GM19452 (cell line): ENCODE measurements around the gene SLA2.
"Not testable (repeated sequence)": the region's sequence is repeated elsewhere in the genome, so short reads cannot be mapped to it uniquely, and the experiment has no call there.

Source experiments
- ATAC-seq: cut with Tn5 transposase; IDR thresholded peaks from one replicate; pipeline ENCODE4 v1.9.1; 2021; ENCODE audit not compliant: unreplicated experiment

Gene SLA2

GRCh38 chr20:36611625-36612024 lies 34.4 kb downstream of the SLA2 start:
- no peak for ATAC-seq

GRCh38 chr20:36608388-36608728 lies 37.6 kb downstream of the SLA2 start:
- not testable (repeated sequence) for ATAC-seq

DNA sequence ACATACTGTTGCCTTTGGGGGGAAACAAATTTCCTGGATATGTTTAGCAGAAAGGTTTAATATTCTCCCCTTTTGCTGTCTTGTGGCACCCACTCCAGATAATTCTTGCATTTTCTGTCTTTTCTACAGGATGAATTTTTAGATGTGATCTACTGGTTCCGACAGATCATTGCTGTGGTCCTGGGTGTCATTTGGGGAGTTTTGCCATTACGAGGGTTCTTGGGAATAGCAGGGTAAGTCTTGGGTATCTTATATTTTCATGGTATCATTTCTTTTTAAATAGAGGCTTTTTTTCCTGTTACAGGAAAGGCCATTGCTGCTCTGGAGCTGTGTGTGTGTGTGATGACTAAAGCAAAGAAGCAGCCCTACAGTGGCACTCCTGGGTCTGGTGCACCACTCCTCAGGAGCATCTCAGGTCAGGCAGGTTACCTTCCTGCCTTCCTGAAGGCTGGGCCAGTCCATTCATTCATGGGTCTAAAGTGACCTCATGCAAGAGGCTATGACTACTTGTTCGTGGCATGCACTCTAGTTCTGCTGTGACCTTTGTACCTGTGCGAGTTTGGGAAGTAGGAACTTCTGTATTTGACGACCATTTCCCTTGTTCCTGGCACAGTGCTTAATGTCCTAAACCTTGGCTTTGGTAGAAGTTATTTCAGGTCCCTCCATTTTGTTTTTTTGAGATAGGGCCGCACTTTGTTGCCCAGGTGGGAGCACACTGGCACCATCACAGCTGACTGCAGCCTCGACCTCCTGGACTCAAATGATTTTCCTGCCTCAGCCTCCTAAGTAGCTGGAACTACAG lies 38.2 kb downstream of the SLA2 start:
- no peak for ATAC-seq

- ATAC-seq, result no peak
Measured at GRCh38 chr20:36606158-36607066, 39.6 kb downstream of the SLA2 start.

DNA sequence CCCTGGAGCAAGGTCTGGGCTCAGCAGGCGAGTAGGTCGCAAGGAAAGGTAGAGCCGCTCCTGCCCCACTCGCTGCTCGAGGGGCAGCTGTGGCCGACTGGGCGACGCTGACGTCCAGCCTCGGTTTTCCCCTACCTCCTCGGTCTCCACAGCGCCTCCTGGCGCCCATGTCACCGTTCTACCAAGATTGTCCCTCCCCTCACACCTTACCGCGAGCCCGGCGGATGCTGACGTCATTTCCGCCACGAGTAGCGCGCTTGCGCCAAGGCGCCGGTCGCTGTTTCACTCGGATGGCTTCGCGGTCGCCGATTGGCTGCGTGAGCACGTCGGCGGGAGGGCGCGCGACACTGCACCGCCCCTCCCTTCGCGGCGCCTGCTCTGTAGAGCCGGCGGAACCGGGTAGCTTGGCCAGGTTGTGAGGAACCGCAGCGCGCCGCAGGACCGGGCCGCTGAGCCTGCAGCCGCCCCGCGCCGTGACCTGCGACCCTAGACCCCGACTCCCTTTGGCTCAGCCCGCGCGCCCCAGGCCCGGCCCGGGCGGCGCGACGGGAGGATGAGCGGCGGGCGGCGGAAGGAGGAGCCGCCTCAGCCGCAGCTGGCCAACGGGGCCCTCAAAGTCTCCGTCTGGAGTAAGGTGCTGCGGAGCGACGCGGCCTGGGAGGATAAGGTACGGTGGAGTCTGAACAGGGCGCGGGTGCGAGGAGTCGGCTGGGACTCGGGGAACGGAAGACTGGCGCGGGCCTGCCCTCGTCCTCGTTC lies 40.4 kb downstream of the SLA2 start, which contains the start of gene RAB5IF:
RAB5IF (plus strand) TSS at position 381 of the 759 bp plus-strand sequence; CDS start at position 554, 173 bp downstream.
- peak; percentile 74 for ATAC-seq

- peak; percentile 37 for ATAC-seq
Measured at GRCh38 chr20:36604952-36605398, 41.0 kb downstream of the SLA2 start.

- no peak for ATAC-seq
Measured at GRCh38 chr20:36601540-36601939, 44.5 kb downstream of the SLA2 start.

DNA sequence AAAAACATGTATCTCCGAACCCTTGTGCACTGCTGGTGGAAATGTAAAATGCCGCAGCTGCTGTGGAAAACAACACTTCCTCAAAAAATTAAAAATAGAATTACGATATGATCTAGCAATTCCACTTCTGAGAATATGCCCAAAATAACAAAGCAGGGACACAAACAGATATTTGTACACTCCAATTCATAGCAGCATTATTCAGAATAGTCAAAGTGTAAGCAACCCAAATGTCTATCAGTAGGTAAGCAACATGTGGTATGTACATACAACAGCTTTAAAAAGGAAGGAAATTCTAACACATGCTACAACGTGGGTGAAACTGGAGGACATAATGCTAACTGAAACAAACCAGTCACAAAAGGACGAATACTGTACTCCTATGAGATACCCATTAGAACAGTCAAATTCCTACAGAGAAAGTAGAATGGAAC lies 46.1 kb downstream of the SLA2 start:
- no peak for ATAC-seq

DNA sequence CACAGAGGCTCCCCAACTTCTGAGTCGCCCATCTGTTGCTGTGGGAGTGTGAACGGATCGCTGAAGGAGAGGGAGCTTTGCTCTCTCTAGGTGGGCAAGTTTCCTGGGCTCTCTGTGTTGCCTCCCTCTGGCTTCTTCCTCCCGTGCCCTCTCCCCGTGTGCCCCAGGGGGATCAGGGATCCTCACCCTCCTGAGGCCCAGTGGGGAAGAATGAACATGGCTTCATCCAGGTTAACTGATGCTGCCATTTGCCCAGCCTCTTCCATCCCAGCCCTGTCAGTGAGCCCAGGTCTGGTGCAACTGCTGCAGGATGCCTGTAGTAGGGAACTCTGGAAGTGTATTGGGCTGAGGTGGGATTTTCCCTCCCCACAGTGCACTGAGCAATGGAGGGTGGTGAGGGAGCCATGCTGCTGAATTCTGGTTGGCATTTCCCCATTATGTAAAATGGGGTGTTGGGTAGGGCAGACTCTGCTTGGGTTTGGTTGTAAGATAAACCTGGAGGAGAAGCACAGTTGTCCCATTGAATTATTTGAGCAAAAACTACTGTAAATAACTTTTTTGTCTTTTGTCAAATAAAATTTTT lies 52.6 kb downstream of the SLA2 start:
- ATAC-seq, result no peak

- no peak for ATAC-seq
Measured at GRCh38 chr20:36591854-36592641, 53.9 kb downstream of the SLA2 start.

DNA sequence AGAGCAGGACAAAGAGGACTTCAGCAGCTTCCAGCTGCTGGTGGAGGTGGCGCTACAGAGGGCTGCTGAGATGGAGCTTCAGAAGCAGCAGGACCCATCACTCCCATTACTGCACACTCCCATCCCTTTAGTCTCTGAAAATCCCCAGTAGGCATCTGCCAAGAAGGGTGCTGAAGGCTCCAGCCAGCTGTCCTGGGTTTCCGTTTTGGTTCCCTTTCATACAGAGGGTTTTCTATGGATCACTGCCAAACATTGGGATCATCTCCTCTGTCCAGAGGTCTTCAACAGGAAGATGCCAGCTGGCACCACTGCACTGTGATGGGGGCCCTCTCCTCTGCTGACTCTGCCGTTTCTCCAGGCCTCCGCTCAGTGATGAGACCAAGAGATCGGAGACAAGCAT lies 54.7 kb downstream of the SLA2 start:
- ATAC-seq, result no peak

- ATAC-seq, result no peak
Measured at GRCh38 chr20:36587388-36588070, 58.5 kb downstream of the SLA2 start.

DNA sequence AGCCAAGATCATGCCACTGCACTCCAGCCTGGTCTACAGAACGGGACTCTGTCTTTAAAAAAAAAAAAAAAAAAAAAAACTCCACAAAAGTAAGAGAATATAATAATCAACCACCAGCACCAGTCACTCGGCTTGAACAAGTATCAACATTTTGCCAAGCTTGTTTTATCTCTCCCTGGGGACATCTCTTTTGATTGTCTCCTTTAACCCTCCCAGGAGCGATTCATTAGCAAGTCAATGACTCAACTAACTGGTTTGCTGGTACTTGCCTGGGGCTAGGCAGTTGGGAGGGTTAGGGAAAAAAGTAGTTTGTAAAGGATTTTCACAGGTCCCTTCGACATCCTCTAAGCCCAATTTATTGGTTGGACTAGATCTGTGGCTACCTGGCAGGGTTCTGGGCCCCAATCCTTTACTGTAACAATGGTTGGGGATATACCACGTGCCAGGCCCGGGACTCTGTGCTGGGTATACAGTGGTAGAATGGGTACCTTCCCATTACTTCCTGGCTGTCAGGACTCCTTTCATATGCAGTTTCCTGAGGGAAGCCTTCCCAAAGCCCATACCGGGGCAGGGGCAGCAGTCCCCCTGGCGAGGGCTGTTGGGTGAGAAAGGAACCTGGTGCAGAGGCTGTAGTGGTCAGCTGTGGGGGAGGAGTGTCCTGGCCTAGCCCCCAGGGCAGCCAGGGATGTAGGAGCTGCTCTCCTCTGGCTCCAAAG lies 60.4 kb downstream of the SLA2 start:
- ATAC-seq, result no peak

GRCh38 chr20:36584018-36584481 lies 61.9 kb downstream of the SLA2 start:
- ATAC-seq, result no peak

- ATAC-seq, result no peak
Measured at GRCh38 chr20:36582821-36583220, 63.2 kb downstream of the SLA2 start.

DNA sequence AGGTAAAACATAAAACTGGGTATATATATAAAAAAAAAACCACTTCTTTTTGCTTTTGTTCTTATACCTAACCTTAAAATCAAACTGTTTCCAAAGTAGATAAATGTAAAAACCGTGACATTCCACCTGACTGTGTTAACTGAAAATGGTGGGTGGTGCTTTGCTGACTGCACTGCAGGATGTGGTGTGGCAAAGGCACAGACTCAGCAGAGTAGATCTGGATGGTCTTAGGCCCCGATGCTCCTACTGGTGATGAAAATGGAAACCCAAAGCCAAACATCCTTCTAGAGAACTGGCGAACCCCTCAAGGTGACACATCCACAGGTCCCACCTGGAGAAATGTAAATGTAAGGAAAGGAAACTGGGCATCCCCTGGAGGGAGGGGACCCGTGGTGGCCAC lies 63.7 kb downstream of the SLA2 start:
- ATAC-seq, result no peak

DNA sequence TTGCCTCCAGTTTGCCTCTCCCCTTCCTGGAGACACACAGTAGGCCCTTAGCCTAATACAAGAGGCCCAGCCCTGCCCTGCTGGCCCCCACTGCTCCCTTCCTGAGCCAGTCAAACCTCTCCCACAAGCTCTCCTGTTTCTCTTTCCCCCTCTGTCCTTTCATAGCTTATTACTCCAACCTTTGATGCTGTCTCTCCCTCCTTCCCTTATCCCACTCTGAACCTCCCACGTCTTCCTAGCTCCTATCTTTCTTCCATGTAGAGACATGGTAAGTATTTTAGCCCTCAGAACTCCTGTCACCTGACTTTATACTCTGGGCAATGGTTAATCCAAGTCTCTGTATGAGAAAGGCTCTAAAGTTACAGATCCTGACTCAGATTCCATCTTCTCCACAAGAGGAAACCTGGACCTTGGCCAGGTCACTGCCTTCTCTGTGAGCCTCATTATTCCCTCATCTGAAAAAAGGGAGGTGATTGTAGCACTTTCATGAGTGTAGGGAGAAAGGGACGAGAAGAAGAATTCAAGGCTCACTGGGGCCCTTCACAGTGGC lies 65.9 kb downstream of the SLA2 start:
- no peak for ATAC-seq

- ATAC-seq, result no peak
Measured at GRCh38 chr20:36578356-36579041, 67.5 kb downstream of the SLA2 start.
